A673 (cell line): Measurements from ENCODE around the gene LRP1. TPM values are rescaled to one million over a fixed set of nuclear protein-coding genes. Genes with fewer than 3 reads are reported as not detected.

Experiments
- BruUV-seq: library from RNA; stranded (reverse); fragments of 400-500 nt; replicated peaks from 2 replicates; lab custom pipeline; 2021; lab: Mats Ljungman, UMichigan
- CTCF ChIA-PET: fragments of 300-600 bp; sonication (Branson Sonifier 250); formaldehyde crosslinking; loops from one replicate; lab custom pipeline; 2022; ENCODE audit warnings: antibody characterized with exemption; lab: Charles Lee
- POLR2A ChIA-PET: fragments of 300-600 bp; sonication (Branson Sonifier 250); formaldehyde crosslinking; loops from one replicate; lab custom pipeline; 2022; ENCODE audit warnings: antibody characterized with exemption; ENCODE audit not compliant: low non-redundant PET; lab: Charles Lee
- DNase-seq: peaks from one replicate; pipeline ENCODE4 v3.0.0-alpha.2; 2015; ENCODE audit warnings: low spot score
- H3K27ac ChIP-seq: fragments of 200-600 bp; sonication (generic); 2 replicates; pipeline ENCODE4 v1.5.1; 2016; ENCODE audit warnings: mixed run types, low read depth, mild to moderate bottlenecking, mixed read lengths, antibody characterized with exemption, low read length; ENCODE audit not compliant: poor library complexity, severe bottlenecking
- H3K27me3 ChIP-seq: fragments of 200-600 bp; sonication (generic); replicated peaks from 2 replicates; pipeline ENCODE4 v1.6.1; 2017; ENCODE audit warnings: mixed run types, low read depth, mild to moderate bottlenecking, mixed read lengths, antibody characterized with exemption, low read length; ENCODE audit not compliant: insufficient read depth, poor library complexity
- H3K36me3 ChIP-seq: fragments of 200-600 bp; sonication (generic); 2 replicates; pipeline ENCODE4 v1.6.1; 2016; ENCODE audit warnings: mixed run types, mild to moderate bottlenecking, mixed read lengths, antibody characterized with exemption, low read length; ENCODE audit not compliant: insufficient read depth, poor library complexity, severe bottlenecking
- H3K4me1 ChIP-seq: fragments of 200-600 bp; sonication (generic); 2 replicates; pipeline ENCODE4 v1.6.1; 2017; ENCODE audit warnings: mixed run types, mild to moderate bottlenecking, mixed read lengths, antibody characterized with exemption, low read length; ENCODE audit not compliant: insufficient read depth, poor library complexity, severe bottlenecking
- H3K4me3 ChIP-seq: fragments of 200-600 bp; sonication (generic); 2 replicates; pipeline ENCODE4 v1.5.1; 2016; ENCODE audit warnings: low read depth, mixed run types, mild to moderate bottlenecking, mixed read lengths, low read length; ENCODE audit not compliant: poor library complexity, severe bottlenecking
- H3K9me3 ChIP-seq: fragments of 200-600 bp; sonication (generic); 2 replicates; pipeline ENCODE4 v1.6.1; 2016; ENCODE audit warnings: mixed run types, low read depth, mild to moderate bottlenecking, mixed read lengths, antibody characterized with exemption, low read length; ENCODE audit not compliant: poor library complexity, severe bottlenecking
- CTCF ChIP-seq: fragments of 300-800, 200-600 bp; sonication (generic); conservative IDR thresholded peaks from 2 replicates; pipeline ENCODE4 v1.5.1; 2017; ENCODE audit warnings: low read depth, mild to moderate bottlenecking, antibody characterized with exemption, low read length, moderate library complexity, mixed read lengths
- EZH2 ChIP-seq: fragments of 200-600 bp; sonication (generic); IDR thresholded peaks from 2 replicates; pipeline ENCODE4 v1.6.1; 2017; ENCODE audit warnings: borderline replicate concordance, low read depth, mild to moderate bottlenecking, mixed read lengths, antibody characterized with exemption, low read length; ENCODE audit not compliant: poor library complexity, severe bottlenecking
- intact Hi-C: fragments of 100-400 bp; cut with micrococcal nuclease; formaldehyde crosslinking; loops from one replicate; pipeline ENCODE4 v1.10.0; 2022; ENCODE audit not compliant: unreplicated experiment
- total RNA-seq: library from RNA; stranded (reverse); gene quantifications from 2 replicates; pipeline ENCODE4 v1.2.3, GENCODE V29; 2021

The LRP1 gene
- total RNA-seq, 1 experiment from 2014 or later, result 31.0 TPM

- no TSS peak for BruUV-seq
- Histone ChIP-seq H3K4me3 (no peak overlapping the region), H3K9me3 (no peaks in the 10 kb centered on the region), H3K27ac (no peak overlapping the region), H3K27me3 (no peaks in the 10 kb centered on the region), H3K36me3 (peaks cover 2% of the 10 kb centered on the region), H3K4me1 (peaks cover 27% of the 10 kb centered on the region)
- TF ChIP-seq EZH2 (no peak), CTCF (no peak)
- intact Hi-C loops, result no loop called here
- ChIA-PET POLR2A (no interaction called here), CTCF (no interaction called here)
- no peak for DNase-seq
Measured at GRCh38 chr12:57225680-57226210, 97.5 kb downstream of the LRP1 start.

- peak overlapping the region; percentile 11 for H3K4me3 ChIP-seq
- H3K36me3 ChIP-seq, result peaks cover 12% of the 10 kb centered on the region
- peaks cover 32% of the 10 kb centered on the region for H3K4me1 ChIP-seq
- DNase-seq, result no peak
- H3K27me3 ChIP-seq, result no peaks in the 10 kb centered on the region
- no peak overlapping the region for H3K27ac ChIP-seq
- no TSS peak for BruUV-seq
- TF ChIP-seq EZH2, result no peak
- TF ChIP-seq CTCF, result no peak
- POLR2A ChIA-PET, result no interaction called here
- H3K9me3 ChIP-seq, result no peaks in the 10 kb centered on the region
- intact Hi-C loops, result no loop called here
- CTCF ChIA-PET, result no interaction called here
Measured at GRCh38 chr12:57226588-57227314, 98.5 kb downstream of the LRP1 start.

GRCh38 chr12:57227315-57228115 lies 99.2 kb downstream of the LRP1 start:
- H3K4me1 ChIP-seq, result peaks cover 33% of the 10 kb centered on the region
- POLR2A ChIA-PET, result interaction anchor here (0.5 kb wide), 1 partner anchor 926 kb away, joined by 3 read pairs; no protein-coding TSS in a partner anchor
- BruUV-seq, result no TSS peak
- H3K9me3 ChIP-seq, result no peaks in the 10 kb centered on the region
- peaks cover 20% of the 10 kb centered on the region for H3K36me3 ChIP-seq
- no peak overlapping the region for H3K27ac ChIP-seq
- peak overlapping the region; percentile 11 for H3K4me3 ChIP-seq
- no peaks in the 10 kb centered on the region for H3K27me3 ChIP-seq
- no peak for DNase-seq
- TF ChIP-seq CTCF (no peak), EZH2 (no peak)
- intact Hi-C loops, result no loop called here
- CTCF ChIA-PET, result interaction anchor here (0.7 kb wide), 1 partner anchor 12 kb away, joined by 3 read pairs; no protein-coding TSS in a partner anchor
